ENCODE measurements around the gene MOB1A. TPM values are rescaled to one million over a fixed set of nuclear protein-coding genes. Genes with fewer than 3 reads are reported as not detected.

MOB1A gene
- total and polyA plus RNA-seq, 2 of the 13 experiments (the other 11 are each of a cell fraction or from before 2014, with no cell fraction given) = 48.2 to 139 TPM

- TF ChIP-seq AKNA (CRISPR knock-in tag; IDR thresholded peaks at IDR 0.05; ENCODE audit: borderline replicate concordance) = no peak
- TF ChIP-seq HDAC2 (CRISPR knock-in tag; IDR thresholded peaks at IDR 0.05) = peak; percentile 92
- peak; percentile 71; the same call in 1 of the 2 replicates for TF ChIP-seq NCOA1 (CRISPR knock-in tag; IDR thresholded peaks at IDR 0.05)
- no peak for TF ChIP-seq FOXP1 (IDR thresholded peaks at IDR 0.05)
- 0 out of 2 replicates have a peak, but pooled peaks have one; percentile 10 for TF ChIP-seq FOXP1 (CRISPR knock-in tag; IDR thresholded peaks at IDR 0.05)
- no peak for TF ChIP-seq SMC3 (IDR thresholded peaks at IDR 0.05; ENCODE audit: low read length)
- peak; percentile 88 for TF ChIP-seq ZNF552 (CRISPR knock-in tag; IDR thresholded peaks at IDR 0.05; ENCODE audit: borderline replicate concordance)
- TF ChIP-seq PRDM15 (CRISPR knock-in tag; IDR thresholded peaks at IDR 0.05) = 0 out of 2 replicates have a peak, but pooled peaks have one; percentile 49
- peak; percentile 82; the same call in 1 of the 2 replicates for TF ChIP-seq ZSCAN12 (CRISPR knock-in tag; IDR thresholded peaks at IDR 0.05)
- no peak for TF ChIP-seq SOX13 (IDR thresholded peaks at IDR 0.05)
- TF ChIP-seq SOX13 (CRISPR knock-in tag; conservative IDR thresholded peaks at IDR 0.05 in 1 of 2, IDR thresholded peaks at IDR 0.05 in 1 of 2) = peak in 1 of 2 experiments; percentile 56; a peak in 2 of 4 replicates
- peak; percentile 98 for TF ChIP-seq KDM2A (CRISPR knock-in tag; IDR thresholded peaks at IDR 0.05; ENCODE audit: borderline replicate concordance, low read depth)
- peak; percentile 55; the same call in 1 of the 2 replicates for TF ChIP-seq JUNB (CRISPR knock-in tag; IDR thresholded peaks at IDR 0.05; ENCODE audit: borderline replicate concordance)
- 0 out of 2 replicates have a peak, but pooled peaks have one; percentile 88 for TF ChIP-seq ZNF136 (CRISPR knock-in tag; IDR thresholded peaks at IDR 0.05; ENCODE audit: low read depth)
- no peak; the same call in 1 of the 2 replicates for TF ChIP-seq ZNF3 (CRISPR knock-in tag; IDR thresholded peaks at IDR 0.05)
- TF ChIP-seq FOXC1 (CRISPR knock-in tag; IDR thresholded peaks at IDR 0.05; ENCODE audit: borderline replicate concordance) = peak; percentile 96
- peak; percentile 88 for TF ChIP-seq YEATS4 (CRISPR knock-in tag; IDR thresholded peaks at IDR 0.05; ENCODE audit: borderline replicate concordance)
- TF ChIP-seq TSC22D2 (CRISPR knock-in tag; IDR thresholded peaks at IDR 0.05; ENCODE audit: borderline replicate concordance) = peak; percentile 97
- TF ChIP-seq ZNF781 (CRISPR knock-in tag; IDR thresholded peaks at IDR 0.05; ENCODE audit: borderline replicate concordance, not compliant biosample characterization) = peak; percentile 98
- TF ChIP-seq ZNF235 (CRISPR knock-in tag; IDR thresholded peaks at IDR 0.05; ENCODE audit: borderline replicate concordance) = peak; percentile 74; the same call in 1 of the 2 replicates
Measured at GRCh38 chr2:74119912-74120825, 58.5 kb downstream of the MOB1A start (continued).
